GM18517 (cell line): ENCODE results near the gene BBS2.
"Not testable (repeated sequence)": the region's sequence is repeated elsewhere in the genome, so short reads cannot be mapped to it uniquely, and the experiment has no call there.

Source experiments
- ATAC-seq: cut with Tn5 transposase; IDR thresholded peaks from one replicate; pipeline ENCODE4 v1.9.1; 2021; ENCODE audit warnings: mild to moderate bottlenecking, moderate library complexity; ENCODE audit not compliant: unreplicated experiment

BBS2 gene

DNA sequence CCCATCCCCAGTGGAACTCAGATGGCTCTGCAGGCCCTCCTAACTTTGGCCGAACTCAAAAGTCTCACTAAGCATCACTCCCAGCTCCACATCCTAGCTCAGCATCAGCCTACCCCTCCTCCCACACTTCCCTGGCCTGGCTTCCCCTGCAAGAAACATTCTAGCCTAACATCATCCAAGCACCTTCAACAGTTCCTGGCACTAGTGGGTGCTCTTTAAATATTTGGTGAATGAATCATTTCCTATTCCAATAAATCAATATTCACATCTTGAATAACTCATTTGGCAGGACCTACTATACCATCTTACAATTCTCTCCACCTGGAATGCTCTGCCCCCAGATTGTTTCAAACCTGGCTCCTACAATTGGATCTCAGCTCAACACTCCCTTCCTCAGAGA lies 11.0 kb upstream of the BBS2 start:
- ATAC-seq, result no peak

DNA sequence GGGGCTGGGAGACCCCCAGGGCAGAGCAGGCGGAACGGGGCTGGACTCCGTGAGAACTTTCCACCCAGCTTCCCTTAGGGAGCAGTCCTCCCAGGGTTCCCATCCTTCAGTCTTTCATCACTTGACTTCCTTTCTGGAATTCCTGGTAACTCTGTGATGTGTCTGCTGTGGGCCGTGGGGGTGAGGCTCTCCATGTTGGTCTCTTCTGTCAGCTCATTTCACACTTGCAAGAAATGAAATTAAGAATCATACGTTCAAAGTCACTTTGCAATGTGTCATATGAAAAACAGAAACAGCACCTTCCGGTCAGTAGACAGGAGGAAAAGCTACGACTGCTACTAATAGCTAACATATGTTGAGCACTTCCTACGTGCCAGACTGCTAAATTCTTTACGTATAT lies 5.4 kb upstream of the BBS2 start:
- ATAC-seq, result no peak

DNA sequence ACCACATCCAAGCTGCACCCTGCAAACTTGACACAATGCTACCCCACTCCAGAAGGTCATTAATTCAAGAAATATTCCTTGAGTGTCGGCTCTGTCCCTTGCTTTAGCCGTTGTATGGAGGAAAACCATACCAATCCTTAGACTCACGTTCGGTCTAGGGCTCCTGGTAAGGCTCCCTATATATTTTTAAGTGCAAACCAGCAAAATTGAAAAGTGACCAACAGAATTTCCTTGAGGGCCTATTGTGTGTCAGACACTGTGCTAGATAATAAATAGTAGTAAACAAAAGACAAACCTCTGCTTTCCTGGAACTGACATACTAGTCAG lies 390 bp upstream of the BBS2 start:
- peak; percentile 12 for ATAC-seq

DNA sequence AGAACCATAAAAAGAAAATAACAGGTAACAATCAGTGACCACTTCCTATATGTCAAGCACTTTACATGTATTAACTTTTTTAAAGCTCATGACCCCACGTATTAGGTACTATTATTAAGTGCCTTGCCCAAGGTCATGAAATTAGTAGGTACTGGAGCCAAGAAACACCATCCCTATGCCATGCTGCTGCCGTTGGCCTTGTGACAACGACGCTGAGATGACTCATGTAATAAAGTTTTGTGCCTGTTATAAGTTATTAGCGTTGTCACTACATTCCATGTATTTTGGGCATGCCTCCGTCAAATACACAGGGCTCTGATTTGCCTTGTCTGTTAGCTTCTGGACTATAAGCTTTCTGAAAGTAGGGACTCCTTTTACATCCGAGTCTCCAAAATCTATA lies 1.4 kb downstream of the BBS2 start:
- no peak for ATAC-seq

DNA sequence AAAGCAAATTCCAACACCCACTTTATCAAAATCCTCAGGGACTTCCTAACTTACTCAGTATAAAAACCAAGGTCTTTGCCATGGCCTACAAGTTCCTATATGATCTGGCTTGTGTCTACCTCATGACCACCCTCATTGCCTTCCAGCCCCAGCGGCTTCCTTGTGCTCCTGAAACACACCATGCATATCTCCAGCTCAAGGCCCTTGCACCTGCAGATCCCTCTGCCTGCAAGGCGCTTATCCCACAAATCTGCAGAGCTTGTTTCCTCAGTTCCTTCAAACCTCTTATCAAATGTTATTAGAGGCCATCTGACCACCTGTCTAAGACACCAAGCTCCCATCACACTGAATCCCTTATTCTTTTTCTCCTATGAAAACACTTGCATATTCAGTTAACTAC lies 2.6 kb downstream of the BBS2 start:
- no peak for ATAC-seq

DNA sequence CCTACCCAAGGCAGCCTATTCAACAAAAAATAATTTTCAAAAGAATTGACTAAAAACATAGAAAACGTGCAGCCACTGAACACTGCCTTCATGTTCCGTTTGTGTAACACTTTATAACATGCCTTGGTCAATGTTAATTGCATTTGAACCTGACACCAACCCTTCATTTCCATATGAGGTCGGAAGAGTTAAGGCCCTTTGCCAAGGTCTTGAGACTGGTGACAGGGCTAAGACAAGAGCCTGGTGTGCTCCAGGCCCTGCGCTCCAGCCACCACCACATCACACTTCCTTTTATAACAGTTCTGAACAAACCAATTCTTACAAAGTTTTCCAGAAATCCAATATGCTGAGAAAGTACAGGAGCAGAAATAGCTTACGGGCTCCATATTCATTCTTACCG lies 4.2 kb downstream of the BBS2 start:
- no peak for ATAC-seq

DNA sequence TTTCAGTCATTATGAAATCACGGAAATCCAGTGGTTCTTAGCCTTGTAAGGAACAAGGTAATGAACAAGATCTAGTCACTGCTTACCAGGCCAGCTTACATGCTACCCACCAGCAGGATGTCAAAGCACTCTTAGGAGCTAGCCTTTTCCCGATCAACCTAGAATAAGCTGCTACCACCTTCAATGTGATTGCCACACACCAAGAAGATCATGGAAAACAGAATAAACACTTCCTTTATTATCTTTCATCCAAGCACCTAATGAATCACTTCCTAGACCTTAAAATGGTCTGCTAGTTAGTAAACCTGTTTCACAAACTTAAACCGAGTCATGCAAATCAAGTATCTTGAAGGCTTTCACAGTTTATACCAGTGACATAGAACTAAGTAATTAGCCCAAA lies 5.0 kb downstream of the BBS2 start:
- ATAC-seq, result no peak

DNA sequence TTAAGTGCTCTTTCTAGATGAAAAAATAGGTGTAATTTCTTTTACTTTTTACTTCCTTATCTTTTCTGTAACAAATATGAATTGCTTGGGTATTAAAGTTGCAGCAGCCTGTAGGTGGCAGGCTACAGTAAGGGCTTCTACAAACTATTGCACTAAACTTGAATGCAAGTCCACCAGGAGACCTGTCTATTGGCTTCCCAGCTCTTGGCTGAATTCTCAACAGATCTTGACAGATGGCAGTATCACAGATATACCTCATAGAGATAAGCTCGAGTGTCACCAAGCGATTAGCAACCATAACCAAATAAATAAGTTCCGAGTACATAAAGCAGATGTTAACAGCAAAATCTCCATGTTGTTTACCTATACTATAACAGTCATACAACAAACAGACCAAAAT lies 5.9 kb downstream of the BBS2 start:
- no peak for ATAC-seq

DNA sequence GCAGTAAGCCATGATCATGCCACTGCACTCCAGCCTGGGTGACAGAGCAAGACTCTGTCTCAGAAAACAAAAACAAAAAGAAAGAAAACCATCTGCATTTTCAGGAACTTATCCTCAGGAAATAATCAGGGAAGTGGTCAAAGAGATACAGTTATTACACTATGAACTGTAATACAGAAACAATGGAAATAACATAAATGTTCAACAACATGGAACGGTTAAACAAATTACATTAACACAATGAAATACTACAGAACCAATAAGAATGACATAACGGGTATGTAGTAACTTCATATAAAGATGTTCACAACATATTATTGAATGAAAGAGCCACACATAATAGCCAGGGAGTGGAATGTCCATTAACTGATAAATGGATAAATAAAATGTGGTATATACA lies 6.7 kb downstream of the BBS2 start:
- ATAC-seq, result no peak

DNA sequence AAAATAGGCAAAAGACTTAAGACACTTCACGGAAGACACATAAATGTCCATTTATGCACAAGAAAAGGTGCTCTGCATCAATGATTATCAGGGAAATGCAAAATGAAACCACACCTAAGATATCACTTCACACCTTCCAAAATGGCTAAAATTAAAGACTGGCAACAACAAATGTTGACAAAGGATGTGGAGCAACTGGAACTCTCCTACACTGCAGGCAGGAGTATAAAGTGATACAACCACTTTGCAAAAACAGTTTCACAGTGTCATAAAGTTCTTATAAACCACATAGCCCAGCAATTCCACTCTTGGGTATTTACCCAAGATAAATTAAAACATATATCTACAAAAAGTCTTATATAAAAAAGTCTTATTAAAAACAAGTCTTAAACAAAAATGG lies 7.8 kb downstream of the BBS2 start:
- ATAC-seq, result no peak

DNA sequence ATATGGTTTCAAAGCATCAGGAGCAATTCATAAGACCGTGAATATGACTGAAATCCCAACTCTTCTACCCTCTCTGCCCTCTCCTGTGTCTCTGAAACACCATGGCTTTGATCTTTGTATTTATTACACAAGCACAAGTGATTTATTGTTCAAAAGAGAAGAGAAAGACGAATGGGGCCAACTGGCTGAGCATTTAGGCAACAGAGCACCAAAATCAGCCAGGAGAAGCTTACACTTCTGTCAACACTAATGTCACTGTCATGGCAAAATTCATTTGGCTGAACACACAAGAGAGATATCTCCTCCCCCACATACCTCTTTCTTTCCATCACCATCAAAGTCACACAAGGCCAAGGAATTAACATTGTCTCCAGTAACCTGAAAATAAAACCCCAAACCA lies 9.3 kb downstream of the BBS2 start:
- ATAC-seq, result no peak

DNA sequence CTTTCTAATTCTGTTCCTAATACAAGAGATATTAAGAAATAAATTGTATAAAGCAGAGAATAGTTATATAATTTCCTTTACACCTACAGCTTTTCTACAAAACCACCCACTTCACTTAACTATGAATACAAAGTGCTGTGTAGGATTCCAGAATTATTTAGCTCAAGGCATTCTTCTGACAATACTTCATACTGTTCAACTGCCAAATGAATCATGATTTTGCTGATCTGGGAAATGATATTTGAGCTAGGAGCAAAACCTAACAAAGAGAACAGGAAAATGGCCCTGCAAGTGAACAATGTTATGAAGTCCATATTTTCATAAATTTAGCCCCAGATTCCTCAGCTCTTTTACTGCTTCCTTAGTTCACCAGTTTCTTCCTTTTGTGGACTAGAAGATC lies 12.9 kb downstream of the BBS2 start:
- no peak for ATAC-seq

DNA sequence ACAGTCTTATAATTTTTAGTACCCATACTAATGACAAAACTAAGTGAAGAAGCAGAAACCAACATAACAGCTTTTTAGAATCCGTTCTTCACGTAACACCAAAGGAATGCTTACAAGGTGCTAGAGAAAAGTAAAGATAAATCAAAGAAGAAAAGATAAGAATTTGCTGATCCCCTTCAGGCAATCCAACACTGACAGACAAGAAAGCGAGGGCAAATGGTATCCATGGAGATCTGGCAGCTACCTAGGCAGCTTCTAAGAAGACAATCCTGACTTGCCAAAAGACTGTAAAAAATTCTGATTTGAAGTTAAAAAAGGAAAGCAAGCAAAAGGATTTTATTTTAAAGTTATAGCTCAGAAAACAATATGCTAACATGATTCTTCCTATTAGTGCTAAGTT lies 14.6 kb downstream of the BBS2 start:
- ATAC-seq, result no peak

DNA sequence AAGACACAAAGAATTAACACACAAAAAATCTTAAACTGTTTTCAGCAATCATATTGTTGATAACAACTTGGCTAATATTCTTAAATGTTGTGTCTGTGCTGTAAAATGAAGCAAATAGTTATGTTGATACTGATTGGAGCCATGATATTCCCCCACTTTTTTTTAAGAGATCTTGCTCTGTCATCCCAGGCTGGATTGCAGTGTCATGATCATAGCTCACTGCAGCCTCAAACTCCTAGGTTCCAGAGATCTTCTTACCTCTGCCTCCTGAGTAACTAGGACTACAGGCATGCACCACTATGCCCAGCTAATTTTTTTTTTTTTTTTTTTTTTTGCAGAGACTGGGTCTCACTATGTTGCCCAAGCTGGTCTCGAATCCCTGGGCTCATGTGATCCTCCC lies 26.0 kb downstream of the BBS2 start:
- no peak for ATAC-seq

DNA sequence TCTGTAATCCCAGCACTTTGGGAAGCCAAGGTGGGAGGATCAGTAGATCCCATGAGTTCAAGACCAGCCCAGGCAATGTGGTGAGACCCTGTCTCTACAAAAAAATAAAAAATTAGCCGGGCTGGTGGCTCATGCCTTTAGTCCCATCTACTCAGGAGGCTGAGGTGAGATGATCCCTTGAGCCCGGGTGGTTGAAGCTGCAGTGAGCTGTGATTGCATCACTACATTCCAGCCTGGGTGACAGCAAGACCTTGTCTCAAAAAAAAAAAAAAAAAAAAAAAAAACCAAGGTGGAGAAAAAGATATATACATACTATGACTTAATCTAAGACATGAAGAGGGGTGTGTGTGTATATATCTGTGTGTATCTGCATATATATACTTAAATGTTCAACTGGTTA lies 26.7 kb downstream of the BBS2 start:
- ATAC-seq, result no peak

DNA sequence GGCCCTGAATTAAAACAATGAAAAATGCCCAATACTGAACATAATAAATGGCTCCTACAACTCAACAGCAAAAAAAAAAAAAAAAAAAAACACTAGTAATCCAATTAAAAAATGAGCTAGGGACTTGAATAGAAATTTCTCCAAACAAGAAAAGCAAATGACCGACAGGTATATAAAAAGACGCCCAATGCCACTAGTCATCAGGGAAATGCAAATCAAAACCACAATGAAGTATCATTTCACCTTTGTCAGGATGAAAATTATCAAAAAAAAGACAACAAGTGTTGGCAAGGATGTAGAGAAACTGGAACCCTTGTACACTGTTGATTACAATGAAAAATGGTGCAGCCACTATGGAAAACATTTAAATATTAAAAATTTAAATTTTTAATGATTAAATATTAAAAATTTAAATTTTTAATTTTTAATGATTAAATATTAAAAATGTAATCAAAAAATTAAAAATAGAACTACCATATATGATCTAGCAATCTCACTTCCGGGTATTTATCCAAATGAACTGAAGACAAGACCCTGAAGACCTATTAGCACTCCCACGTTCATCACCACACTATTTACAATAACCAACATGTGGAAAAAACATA lies 28.1 kb downstream of the BBS2 start:
- ATAC-seq, result no peak

DNA sequence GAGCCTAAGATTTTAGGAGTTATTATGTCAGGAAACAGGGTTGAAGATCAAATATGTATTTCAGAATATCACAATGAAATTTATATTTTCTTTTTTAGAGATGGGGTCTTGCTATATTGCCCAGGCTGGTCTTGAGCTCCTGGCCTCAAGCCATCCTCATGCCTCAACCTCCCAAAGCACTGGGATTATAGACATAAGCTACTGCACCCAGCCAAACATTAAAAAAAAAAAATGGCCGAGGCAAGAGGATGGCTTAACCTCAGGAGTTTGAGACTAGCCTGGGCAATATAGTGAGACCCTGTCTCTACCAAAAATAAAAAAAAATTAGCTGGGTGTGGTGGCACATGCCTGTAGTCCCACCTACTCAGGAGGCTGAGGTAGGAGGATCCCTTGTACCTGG lies 31.0 kb downstream of the BBS2 start:
- not testable (repeated sequence) for ATAC-seq

DNA sequence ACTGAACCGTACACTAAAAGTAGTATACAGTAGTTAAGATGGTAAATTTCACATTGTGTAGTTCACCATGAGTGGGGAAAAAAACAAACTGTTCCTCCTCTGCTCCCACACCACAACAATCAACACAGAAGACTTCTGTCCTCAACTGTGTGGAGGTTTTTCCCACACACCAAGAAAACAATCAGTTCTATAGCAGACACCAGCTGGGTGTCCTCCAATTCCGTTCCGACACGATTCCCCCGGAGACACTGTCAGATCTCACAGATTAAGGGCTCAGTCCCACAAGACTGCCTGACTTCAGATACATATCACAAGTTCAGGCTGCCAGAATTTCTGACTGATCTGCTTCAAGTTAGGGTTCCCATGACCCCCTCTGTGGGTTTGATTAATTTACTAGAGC lies 31.8 kb downstream of the BBS2 start:
- no peak for ATAC-seq

DNA sequence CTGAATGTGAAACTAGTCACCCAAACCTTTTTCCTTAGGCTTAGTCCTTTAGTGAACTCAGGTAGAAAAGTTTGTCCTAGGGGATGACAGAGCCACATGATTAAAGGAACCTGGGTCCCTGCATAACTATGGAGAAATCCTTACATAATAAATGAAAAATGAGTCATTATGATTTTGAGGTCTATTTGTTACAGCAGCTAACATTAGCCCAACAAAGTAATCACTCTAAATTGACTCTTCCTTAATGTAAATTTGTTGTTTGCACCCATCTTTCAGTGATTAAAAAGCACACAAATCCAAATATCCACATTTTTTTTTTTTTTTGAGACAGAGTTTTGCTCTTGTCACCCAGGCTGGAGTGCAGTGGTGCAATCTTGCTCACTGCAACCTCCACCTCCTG lies 36.4 kb downstream of the BBS2 start:
- no peak for ATAC-seq

DNA sequence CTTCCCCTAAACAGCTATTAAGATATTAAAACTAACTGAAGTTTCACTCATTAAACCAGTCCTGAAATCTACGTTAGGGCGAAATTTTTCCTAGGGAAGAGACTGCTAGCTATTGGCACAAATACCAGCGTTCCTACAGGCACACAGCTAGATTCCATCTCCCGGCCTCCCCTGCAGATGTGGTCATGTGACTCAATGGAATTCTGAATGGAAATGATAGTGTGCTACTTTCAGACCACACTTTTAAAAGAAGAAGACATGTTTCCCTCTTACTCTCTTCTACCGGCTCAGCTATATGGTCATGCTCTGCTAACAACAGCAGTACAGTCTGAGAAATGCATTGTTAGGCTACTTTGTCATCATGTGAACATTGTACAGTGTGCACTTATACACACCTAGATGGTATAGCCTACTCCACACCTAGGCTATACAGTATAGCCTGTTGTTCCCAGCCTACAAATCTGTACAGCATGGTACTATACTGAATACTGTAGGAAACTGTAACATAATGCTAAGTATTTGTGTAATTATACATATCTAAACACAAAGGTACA lies 37.1 kb downstream of the BBS2 start:
- no peak for ATAC-seq

DNA sequence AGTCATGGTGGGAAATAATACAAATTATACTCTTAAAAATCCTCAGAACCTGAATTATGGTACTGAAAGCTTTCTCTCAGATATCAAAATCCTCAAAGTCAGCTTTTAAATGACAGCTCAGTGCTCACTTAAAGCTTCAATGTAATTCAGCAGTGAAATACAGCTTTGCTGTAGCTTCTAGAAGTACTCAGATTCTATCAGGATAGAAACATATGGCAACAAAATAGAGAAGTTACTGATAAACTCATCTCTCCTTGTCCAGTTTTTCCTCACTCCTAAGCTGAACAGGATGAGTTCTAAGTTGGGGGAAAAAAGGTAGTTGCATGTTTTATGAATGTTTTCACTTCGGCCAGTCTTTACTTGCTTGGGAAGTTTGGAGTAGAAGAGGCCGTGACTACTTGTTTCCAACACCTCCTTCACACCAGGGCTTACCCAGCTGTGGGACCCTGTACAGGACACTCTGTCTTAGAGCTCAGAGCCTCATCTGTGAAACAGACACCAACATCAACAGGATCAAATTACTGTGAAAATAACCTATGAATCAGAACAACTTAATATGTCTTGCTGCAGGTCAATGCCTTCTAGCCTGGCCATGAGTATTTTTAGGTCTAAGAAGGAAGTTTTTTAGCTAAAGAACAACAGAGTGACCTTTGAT lies 38.2 kb downstream of the BBS2 start:
- ATAC-seq, result no peak

DNA sequence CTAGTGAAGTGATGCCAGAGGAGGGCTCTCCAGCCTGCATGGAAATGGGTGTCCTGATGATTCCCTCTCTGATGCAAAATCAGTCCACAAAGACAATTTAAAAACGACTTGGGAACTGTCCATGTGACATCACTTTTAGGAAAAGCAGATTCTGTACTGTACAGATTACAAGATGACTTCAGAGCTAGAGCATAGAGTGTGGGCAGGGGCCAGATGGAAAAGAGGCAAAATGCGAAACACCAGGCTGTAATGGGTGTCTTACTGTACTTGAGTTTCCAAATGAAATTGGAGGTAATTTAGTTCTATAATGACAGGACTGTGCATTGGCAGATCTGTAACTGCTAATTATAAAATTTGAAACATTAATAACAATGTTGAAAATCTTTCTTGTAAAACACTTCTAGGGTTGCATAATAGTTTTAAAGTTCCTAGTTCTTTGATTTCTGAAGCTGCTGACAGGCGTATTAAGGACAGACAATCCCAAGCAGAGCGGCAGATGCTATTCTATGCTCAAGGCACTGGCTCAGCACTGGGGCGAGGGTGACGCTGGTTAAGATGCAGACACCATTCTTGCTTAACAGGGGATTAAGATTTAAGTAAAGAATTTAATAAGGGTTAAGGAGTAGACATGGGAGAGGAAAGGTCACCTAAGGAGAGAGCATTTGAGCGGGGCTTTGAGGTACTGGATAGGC lies 38.9 kb downstream of the BBS2 start:
- no peak for ATAC-seq
